NT2/D1 (cell line): ENCODE results near the gene ZBTB34.

Experiments used
- SUZ12 ChIP-seq: IDR thresholded peaks from 2 replicates; pipeline ENCODE4 v1.6.1; 2011; ENCODE audit not compliant: insufficient read length, insufficient read depth; ENCODE audit errors: extremely low read depth
- YY1 ChIP-seq: IDR thresholded peaks from 2 replicates; pipeline ENCODE4 v1.6.1; 2011; ENCODE audit not compliant: insufficient read length, insufficient read depth

- TF ChIP-seq YY1: no peak
- TF ChIP-seq SUZ12: no peak
These were observed 1.8 kb downstream of the ZBTB34 start for GRCh38 chr9:126862104-126862761.
